ENCODE data around the gene OVCH1.

OVCH1 gene

GRCh38 chr12:29497588-29497987 is at the start of gene OVCH1:
OVCH1 (minus strand) TSS chr12:29497686; CDS start chr12:29497686, 0 bp downstream.
- in situ Hi-C loops (cut with MboI; ENCODE audit: low sequenced_read_pairs), result no loop called here

DNA sequence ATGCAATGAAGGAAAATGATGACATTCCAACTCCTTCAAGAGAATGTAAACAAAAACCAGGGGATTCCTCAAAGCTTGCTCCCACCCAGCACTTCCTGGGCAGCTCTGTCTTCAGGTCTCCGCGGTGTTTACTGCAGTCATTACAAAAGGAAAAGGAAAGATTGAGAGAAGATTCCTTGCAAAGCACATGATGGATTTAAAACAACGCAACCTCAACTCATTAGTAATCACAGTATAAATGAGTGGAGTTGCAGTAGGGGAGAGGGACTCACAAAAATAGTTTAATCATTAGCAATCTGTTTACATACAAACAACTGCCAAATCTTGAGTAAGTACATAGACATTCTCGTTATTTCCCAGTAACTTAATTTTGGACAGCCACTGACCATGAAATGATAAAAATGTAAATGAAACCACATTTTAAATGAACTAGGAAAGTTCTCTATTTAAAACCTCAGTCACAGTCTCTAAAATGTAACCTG is 49.7 kb upstream of the OVCH1 start:
- in situ Hi-C loops (cut with MboI; ENCODE audit: low sequenced_read_pairs), result no loop called here

- in situ Hi-C loops (cut with MboI; ENCODE audit: low sequenced_read_pairs), result no loop called here
Observed at GRCh38 chr12:29546000-29546399, 48.5 kb upstream of the OVCH1 start.

DNA sequence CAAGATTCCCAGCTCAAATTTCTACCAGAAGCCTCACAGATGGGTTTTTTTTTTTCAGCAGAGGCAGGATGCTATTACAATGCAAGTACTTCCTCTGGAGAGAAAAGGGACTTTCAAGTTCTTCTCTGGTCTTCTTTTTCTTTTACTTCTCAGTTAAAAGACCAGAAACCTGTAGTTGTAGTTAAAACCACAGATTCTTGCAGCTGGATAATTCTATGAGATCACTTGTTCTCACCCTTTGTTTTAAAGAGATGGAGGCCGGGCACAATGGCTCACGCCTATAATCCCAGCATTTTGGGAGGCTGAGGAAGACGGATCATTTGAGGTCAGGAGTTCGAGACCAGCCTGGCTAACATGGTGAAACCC is 47.6 kb upstream of the OVCH1 start:
- in situ Hi-C loops (cut with MboI; ENCODE audit: low sequenced_read_pairs), result no loop called here

- in situ Hi-C loops (cut with MboI; ENCODE audit: low sequenced_read_pairs), result no loop called here
Observed at GRCh38 chr12:29544428-29545101, 47.1 kb upstream of the OVCH1 start.

GRCh38 chr12:29543036-29543435 is 45.5 kb upstream of the OVCH1 start:
- in situ Hi-C loops (cut with MboI; ENCODE audit: low sequenced_read_pairs), result no loop called here

GRCh38 chr12:29537298-29537697 is 39.8 kb upstream of the OVCH1 start:
- in situ Hi-C loops (cut with MboI; ENCODE audit: low sequenced_read_pairs), result no loop called here

- in situ Hi-C loops (cut with MboI; ENCODE audit: low sequenced_read_pairs), result no loop called here
Observed at GRCh38 chr12:29534935-29535334, 37.4 kb upstream of the OVCH1 start.

DNA sequence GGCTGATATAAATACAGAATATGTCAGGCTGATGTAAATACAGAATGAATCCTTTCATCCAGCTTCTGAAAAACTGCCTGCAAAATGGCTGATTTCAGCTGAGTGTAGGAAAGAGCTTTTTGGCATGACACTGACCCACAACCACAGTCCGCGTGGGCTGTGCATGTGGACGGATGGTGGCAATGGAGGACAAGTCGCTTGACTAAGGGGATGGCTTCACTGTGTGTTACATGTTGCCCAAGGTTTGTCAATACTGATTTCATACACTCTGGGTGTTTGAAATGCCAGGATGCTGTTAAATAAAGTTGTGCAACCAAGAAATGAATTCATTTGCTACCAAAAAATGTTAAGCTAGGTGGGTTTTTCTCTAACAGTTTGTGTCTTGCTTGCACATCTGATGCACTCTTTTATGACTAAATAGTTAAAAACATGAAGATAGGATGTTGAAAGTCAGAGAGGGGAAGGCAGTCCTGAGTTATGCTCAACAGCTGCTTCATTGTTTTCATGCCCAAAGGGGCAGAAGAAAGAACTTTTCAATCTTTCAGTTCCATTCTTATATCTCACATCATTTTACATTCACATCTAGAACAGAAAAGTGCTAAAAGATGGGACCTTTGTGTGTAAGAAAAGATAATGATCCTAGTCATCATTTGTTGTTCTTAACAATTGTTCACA is 36.5 kb upstream of the OVCH1 start:
- in situ Hi-C loops (cut with MboI; ENCODE audit: low sequenced_read_pairs), result no loop called here

DNA sequence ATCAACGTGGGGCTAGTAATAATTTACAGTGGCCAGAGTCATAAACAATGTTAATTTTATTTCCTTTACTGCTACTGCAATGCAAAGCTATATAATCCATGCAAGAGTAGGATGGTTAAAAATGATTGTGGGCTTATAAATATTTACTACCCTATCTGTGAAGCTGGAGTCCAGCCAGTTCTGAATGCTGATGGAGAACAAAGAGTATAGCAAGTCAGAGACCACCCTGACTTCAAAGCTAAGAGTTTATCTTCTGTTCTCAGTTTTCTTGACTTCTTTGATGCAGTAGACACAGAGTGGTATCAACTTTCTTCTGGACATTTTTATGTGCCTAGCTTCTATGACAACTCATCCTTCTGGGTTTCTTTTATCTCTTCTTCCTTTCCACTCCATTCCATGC is 34.0 kb upstream of the OVCH1 start:
- in situ Hi-C loops (cut with MboI; ENCODE audit: low sequenced_read_pairs), result no loop called here

DNA sequence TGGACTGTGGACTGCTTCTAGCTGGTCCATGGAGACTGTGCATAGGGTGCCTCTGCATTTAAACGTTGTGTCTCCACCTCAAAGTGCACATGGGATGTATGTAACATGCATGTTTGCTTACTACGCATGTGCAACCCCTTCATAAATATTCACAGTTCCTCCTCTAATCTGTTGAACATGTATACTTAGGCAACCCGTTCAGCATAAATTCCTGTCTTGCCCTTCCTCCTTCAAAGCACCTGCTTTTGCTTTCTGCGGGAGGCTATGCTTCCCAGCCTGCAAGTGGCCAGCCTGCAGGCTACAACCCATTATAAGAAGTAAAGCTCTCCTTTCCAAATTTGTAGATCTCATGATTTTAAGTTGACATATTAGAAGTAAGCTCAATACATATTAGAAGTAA is 33.0 kb upstream of the OVCH1 start:
- in situ Hi-C loops (cut with MboI; ENCODE audit: low sequenced_read_pairs), result no loop called here

GRCh38 chr12:29528161-29528560 is 30.7 kb upstream of the OVCH1 start:
- in situ Hi-C loops (cut with MboI; ENCODE audit: low sequenced_read_pairs), result no loop called here

- in situ Hi-C loops (cut with MboI; ENCODE audit: low sequenced_read_pairs), result loop anchor here (25.0 kb wide), 1 partner anchor 1290 kb away; no protein-coding TSS in a partner anchor
Observed at GRCh38 chr12:29521951-29522350, 24.5 kb upstream of the OVCH1 start.

DNA sequence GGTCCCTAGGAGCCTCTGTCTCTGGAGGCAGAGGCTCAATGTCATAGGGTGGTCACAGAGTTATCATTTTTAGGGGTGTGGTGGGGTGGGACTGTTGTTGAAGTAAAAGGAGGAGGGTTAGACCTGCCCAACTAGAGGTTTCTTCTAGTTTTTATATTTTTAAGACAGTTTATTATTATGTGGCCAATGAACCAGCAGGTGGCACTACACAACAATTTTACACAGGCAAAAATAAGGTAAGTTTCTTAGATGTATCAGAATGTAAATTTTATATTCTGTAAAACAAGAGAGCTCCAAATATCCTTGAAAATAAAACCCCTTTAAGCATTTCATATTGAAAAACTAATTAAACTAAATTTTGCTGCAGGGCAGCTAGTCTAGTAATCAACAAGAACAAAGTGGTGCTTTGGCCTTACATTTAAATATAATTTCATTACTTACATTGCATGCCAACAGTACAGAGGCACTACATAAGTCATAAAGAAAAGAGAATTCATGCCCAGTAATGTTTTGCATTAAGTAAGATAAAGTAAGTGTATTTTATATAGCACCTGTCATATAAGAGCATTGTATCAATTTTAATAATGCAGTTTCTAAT is 22.2 kb upstream of the OVCH1 start:
- in situ Hi-C loops (cut with MboI; ENCODE audit: low sequenced_read_pairs), result loop anchor here (25.0 kb wide), 1 partner anchor 1293 kb away; no protein-coding TSS in a partner anchor

DNA sequence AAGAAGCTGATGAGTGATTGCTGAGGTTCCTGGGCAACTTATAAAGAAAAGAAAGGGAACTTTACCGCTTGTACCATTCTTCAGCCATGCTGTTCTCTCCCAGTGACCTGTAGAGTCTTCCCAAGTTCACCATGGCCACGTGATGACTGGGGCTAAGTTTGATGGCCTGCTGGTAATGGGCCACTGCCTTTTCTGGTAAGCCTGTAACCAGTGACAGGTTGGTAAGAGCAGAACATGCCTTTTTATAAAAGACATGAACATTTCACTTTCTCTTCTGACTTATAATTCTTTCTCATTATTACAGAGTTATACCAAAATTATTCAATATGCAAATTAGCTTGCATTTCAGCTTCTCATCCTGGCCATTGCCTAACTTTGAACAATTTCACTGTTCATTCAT is 20.9 kb upstream of the OVCH1 start:
- in situ Hi-C loops (cut with MboI; ENCODE audit: low sequenced_read_pairs), result loop anchor here (25.0 kb wide), 1 partner anchor 1294 kb away; no protein-coding TSS in a partner anchor

DNA sequence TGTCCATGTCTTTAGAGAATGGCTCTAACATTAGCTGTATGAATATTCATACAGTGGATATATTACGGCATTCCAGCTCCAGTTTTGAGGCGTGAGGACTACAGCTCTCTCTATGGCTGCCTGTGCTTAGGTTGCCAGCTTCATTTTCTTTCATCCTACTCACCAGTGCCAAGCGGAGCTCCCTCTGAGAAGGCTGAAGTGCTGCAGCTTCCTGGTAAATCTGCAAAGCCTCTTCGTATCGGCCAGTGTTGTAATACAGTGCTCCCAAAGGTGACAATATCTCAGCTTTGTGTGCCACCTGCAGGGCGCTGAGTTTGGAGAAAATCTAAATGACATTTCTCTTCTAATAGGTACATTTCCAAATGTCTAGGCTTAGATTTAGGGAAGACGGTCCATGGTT is 19.8 kb upstream of the OVCH1 start:
- in situ Hi-C loops (cut with MboI; ENCODE audit: low sequenced_read_pairs), result loop anchor here (25.0 kb wide), 1 partner anchor 1295 kb away; no protein-coding TSS in a partner anchor

DNA sequence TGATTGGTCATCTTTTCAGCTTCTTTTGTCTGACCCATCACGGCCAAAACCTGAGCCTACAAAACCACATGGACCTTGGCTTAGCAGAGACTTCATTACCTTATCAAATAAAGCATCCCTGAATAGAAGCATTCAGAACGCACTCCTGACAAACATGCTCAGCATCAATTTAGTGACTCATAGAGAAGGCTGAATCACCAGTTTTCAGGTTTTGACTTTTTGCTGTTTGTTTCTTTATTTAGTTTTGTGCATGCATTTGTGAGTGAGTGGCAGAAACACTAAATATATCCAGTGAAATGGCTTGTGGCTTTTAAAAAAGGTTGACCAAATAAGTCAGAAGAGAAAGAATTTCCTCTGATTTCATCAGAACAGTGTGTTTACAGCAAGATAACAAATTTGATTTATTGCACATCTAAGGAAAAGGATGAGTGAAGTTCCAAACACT is 19.0 kb upstream of the OVCH1 start:
- in situ Hi-C loops (cut with MboI; ENCODE audit: low sequenced_read_pairs), result loop anchor here (25.0 kb wide), 1 partner anchor 1296 kb away; no protein-coding TSS in a partner anchor

DNA sequence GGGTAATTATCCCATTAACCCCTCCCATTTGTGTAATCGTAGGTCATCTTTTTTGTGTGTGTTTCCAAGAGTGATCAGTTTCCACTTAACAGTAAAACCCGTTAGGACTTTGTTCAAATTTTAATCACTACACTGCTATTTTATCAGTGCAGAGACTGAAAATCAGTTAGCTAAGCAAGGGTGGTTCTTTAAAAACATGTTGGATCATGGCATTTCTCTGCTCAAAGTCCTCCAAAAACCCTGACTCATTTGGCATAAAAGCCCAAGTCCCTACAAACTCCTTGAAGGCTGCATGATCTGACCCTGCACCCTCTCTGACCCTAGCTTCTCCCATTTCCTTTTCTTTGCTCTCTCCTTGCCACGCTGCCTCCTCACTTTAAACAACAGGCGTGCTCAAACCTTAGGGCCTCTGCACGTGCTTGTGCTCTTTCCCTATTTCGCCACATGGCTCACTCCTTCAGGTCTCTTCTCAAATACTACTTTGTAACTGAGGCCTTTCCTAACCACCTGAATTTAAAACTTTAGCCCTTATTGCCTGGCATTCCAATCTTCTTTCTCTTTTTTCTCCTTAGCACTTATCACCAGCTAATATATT is 13.2 kb upstream of the OVCH1 start:
- in situ Hi-C loops (cut with MboI; ENCODE audit: low sequenced_read_pairs), result loop anchor here (25.0 kb wide), 1 partner anchor 1302 kb away; no protein-coding TSS in a partner anchor

- in situ Hi-C loops (cut with MboI; ENCODE audit: low sequenced_read_pairs), result loop anchor here (25.0 kb wide), 1 partner anchor 1303 kb away; no protein-coding TSS in a partner anchor
Observed at GRCh38 chr12:29509503-29509902, 12.0 kb upstream of the OVCH1 start.

- in situ Hi-C loops (cut with MboI; ENCODE audit: low sequenced_read_pairs), result loop anchor here (25.0 kb wide), 1 partner anchor 1303 kb away; no protein-coding TSS in a partner anchor
Observed at GRCh38 chr12:29508949-29509348, 11.5 kb upstream of the OVCH1 start.

DNA sequence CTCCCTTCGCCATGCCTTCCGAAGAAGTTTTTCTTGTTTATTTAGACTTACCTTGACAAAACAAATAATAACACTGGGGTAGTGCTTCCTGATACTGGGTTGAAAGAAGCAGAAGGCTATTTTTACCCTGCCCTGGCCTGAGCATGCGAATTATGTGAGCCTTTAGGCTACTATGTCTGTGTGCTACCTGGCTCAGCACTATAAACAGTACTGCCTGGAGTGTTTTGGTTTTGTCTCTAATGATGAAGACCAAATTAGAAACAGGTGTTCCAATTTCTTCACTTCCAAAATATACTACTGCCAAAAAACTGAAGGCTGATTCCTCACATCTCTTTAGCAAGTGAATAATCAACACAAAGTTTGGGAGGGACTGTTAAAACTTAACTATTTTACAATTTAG is 7.6 kb upstream of the OVCH1 start:
- in situ Hi-C loops (cut with MboI; ENCODE audit: low sequenced_read_pairs), result loop anchor here (25.0 kb wide), 1 partner anchor 1307 kb away; no protein-coding TSS in a partner anchor
